Measurements from ENCODE around the gene PDE9A.
"Not testable (repeated sequence)": the region's sequence is repeated elsewhere in the genome, so short reads cannot be mapped to it uniquely, and the experiment has no call there.

Gene PDE9A

GRCh38 chr21:42809171-42809570 is 155.8 kb downstream of the PDE9A start:
- no peak for DNase-seq

DNA sequence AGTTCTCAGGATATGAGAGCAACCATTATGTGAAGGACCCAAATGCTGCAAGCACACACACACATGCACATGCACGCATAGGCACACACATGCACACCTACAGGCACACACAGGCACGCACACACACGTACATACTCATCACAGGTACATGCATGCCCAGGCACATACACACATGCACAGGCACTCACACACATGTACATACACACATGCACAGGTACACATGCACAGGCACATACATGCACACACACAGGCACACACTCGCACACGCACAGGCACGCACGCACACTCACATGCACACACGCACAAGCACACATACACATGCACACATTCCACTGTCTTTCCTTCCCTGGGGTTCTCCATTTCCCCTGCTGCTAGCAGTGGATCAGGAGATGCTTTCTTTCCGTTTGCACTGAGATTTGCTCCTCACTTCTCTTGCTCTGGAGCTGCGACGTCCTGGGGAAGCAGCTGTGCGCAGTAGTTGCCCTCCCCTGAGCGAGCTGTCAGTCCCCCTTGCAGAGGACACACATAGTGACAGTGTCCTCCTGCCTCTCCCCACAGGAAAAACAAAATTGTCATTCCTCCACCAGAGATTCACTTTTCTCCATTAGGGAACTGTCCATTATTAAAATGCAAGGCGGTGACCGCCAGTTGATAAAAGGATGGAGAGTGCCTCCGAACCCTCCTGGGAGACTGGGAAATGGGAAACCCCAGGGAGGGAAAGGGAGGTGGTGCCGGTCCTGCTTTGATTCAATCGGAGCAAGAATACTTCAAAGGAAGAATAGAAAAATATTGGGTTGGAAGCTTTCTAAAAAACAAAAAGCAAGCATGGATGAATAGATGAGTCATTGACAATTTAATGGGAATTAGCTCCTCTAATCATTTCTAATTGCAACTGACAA is 156.4 kb downstream of the PDE9A start:
- DNase-seq = no peak

- no peak for DNase-seq
Measured at GRCh38 chr21:42811960-42812359, 158.5 kb downstream of the PDE9A start.

GRCh38 chr21:42812528-42813241 is 159.3 kb downstream of the PDE9A start:
- DNase-seq = not testable (repeated sequence)

DNA sequence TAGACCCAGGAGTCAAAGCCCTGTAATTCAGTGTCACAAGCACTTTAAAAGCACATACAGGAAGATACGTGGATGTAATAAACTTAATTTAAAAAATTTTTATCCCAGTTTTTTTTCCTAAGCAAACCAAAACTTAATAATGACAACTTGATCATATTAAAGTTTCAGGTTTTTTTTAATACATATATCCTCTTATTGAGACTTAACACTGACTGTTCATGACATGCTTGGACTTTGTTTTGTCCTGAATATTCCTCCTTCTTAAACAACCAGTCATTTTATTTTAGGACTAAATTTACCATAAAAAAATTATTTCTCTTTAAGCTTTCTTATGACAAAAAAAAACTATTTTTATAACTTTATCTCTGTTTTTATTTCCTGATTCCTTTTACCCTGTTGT is 161.8 kb downstream of the PDE9A start:
- no peak for DNase-seq

DNA sequence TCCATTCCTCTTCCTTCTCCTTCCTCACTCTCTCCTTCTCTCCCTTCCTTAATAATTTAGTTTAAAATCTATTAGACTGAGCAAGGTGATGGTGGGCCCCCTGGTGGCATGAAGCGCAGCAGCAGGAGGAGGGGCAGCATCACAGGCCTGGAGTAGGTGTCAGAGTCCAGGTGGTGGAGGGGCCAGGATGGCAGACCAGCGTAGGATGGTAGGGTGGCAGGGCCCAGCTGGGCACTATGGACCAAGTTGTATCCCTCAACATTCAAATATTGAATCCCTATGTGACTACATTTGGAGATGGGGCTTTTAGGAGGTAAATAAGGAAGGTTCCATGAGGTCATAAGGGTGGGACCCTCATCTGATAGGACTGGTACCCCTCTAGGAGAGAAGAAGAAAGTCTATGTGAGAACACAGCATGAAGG is 164.9 kb downstream of the PDE9A start:
- DNase-seq = no peak

DNA sequence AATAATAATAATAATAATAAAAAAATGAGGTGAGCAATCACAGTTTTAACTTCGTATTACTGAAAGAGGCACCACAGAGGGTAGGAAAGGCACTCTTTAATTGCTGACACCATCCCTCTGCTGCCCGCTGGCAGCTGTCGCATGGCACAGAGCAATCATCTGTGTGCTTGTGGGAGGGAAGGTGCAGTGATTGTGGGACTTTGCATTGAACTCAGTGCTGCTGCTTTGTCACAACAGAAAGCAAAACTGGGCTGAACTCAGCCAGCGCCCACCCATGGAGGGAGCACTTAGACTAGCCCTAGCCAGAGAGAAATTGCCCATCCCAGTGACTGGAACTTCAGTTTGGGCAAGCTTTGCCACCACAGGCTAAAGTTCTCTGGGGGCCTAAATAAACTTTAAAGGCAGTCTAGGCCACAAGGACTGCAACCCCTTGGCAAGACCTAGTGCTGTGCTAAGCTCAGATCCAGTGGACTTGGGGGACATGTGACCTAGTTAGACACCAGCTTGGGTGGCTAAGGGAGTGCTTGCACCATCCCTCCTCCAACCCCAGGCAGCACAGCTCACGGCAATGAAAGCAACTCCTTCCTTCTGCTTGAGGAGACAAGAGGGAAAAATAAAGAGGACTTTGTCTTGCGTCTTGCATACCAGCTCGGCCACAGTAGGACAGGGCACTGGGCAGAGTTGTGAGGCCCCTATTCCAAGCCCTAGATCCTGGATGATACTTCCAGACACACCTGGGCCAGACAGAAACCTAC is 166.6 kb downstream of the PDE9A start:
- DNase-seq = no peak

DNA sequence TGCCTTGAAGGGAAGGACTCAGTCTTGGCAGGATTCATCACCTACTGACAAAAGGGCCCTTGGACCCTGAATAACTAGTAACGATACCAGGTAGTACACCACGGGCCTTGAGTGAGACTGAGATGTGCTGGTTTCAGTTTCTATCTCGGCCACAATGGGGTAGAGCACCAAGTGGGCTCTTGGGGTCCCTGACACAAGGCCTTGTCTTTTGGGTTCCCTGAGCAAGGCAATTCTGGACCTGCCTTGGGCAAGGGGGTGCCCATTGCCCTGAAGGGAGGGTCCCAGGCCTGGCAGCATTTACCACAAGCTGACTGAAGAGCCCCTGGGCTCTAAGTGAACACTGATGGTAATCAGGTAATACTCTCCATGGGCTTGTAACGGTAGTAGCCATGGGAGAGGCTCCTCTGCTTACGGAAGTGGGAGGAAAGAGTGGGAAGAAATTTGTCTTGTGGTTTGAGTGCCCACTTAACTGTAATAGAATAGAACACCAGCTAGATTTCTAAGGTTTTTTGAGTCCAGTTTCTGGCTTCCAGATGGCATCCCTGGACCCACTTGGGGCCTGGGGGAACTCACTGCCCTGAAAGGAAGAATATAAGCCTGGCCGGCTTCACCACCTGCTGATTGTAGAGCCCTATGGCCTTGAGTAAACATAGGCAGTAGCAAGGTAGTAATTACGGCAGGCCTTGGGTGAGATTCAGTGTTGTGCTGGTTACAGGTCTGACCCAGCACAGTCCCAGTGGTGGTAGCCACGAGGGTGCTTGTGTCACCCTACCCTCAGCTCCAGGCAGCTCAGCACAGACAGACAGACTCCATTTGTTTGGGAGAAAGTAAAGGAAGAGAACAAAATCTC is 167.4 kb downstream of the PDE9A start:
- DNase-seq = peak; percentile 28

All from NCI-H1417 treated with DMSO at 0.1 percent for 48 hours (cell line).